Mucosa of descending colon (tissue), 3 donors: ENCODE measurements around the gene TNRC6A. TPM values are rescaled to one million over a fixed set of nuclear protein-coding genes. Genes with fewer than 3 reads are reported as not detected.

Experiments
- ATAC-seq: fragments of 200-7000 bp; cut with Tn5 transposase; one replicate; pipeline ENCODE4 v1.9.1; 2020; ENCODE audit warnings: mild to moderate bottlenecking, moderate library complexity
- DNase-seq, 3 donors: peaks; one replicate each; pipeline ENCODE4 v3.0.0-alpha.2; 2020
- H3K36me3 ChIP-seq: fragments of 200-600 bp; one replicate; pipeline ENCODE4 v1.8.0; 2021; ENCODE audit warnings: low read depth, mild to moderate bottlenecking
- H3K4me1 ChIP-seq: fragments of 200-600 bp; one replicate; pipeline ENCODE4 v1.8.0; 2021; ENCODE audit warnings: low read depth, mild to moderate bottlenecking
- H3K4me3 ChIP-seq: fragments of 200-600 bp; one replicate; pipeline ENCODE4 v1.8.0; 2021; ENCODE audit warnings: mild to moderate bottlenecking
- H3K9me3 ChIP-seq: fragments of 200-600 bp; one replicate; pipeline ENCODE4 v1.8.0; 2021; ENCODE audit warnings: mild to moderate bottlenecking
- intact Hi-C, 2 donors: fragments of 100-400 bp; cut with DNase I in 1 of 2; cut with micrococcal nuclease in 1 of 2; formaldehyde crosslinking; loops; one replicate each; pipeline versions ENCODE4 v1.11.0 to v1.11.1; 2022; cut with DNase I, micrococcal nuclease
- long read RNA-seq, 2 donors: library from polyadenylated mRNA; unstranded; transcript quantifications; one replicate each; pipeline ENCODE4 v2.0.0, GENCODE V29; 2019 to 2021
- total RNA-seq, 3 donors: library from RNA; stranded (reverse); fragmentation: NEBNext Ultra II Directional in 2 of 3; extraction: Animal tissue kit (Norgen Biotek cat#: 25700) in 2 of 3; gene quantifications; one replicate each; pipeline versions ENCODE4 v1.2.1 to v1.2.4, GENCODE V29; 2021 to 2023
- TF ChIP-seq, protein P1 (sequence below): fragments of 200-600 bp; IDR thresholded peaks from one replicate; pipeline ENCODE4 v1.8.0; 2022; ENCODE audit warnings: antibody characterized with exemption, mild to moderate bottlenecking
- donor health status: DM: no; HTN: no; CAD: no; lungs with moderate emphysema.
- donor health status: DM: no; HTN: no; CAD: no.
- donor health status: DM: no; HTN: yes; CAD: no.

TNRC6A gene
- 10 to 100 TPM; 40.5 to 83.7 (median 47.8) TPM for total RNA-seq
- long read RNA-seq, donor 1, partial matches to known transcripts = 16 of 33 reads
- long read RNA-seq, donor 1, other reads (novel, unspliced or antisense) = 17 of 33 reads
- long read RNA-seq, donor 2, partial matches to known transcripts = 1 of 1 reads
- long read RNA-seq, donor 2, other reads (novel, unspliced or antisense) = 0 of 1 reads

- peak; percentile 88 to 93 (median 92) for DNase-seq
- intact Hi-C loops = no loop called here
Observed at GRCh38 chr16:24729243-24729950, at the start of gene TNRC6A. TSS of gene TNRC6A (plus strand) at chr16:24729651. CDS start at chr16:24729842, 191 bp downstream.

GRCh38 chr16:24681793-24682192, 47.7 kb upstream of the TNRC6A start:
- intact Hi-C loops = no loop called here
- Histone ChIP-seq H3K36me3 (no peaks in the 10 kb centered on the region), H3K4me1 (peaks cover 3% of the 10 kb centered on the region), H3K4me3 (no peak overlapping the region), H3K9me3 (no peaks in the 10 kb centered on the region)
- ATAC-seq = no peak
- no peak for DNase-seq
- TF ChIP-seq, protein P1, sequence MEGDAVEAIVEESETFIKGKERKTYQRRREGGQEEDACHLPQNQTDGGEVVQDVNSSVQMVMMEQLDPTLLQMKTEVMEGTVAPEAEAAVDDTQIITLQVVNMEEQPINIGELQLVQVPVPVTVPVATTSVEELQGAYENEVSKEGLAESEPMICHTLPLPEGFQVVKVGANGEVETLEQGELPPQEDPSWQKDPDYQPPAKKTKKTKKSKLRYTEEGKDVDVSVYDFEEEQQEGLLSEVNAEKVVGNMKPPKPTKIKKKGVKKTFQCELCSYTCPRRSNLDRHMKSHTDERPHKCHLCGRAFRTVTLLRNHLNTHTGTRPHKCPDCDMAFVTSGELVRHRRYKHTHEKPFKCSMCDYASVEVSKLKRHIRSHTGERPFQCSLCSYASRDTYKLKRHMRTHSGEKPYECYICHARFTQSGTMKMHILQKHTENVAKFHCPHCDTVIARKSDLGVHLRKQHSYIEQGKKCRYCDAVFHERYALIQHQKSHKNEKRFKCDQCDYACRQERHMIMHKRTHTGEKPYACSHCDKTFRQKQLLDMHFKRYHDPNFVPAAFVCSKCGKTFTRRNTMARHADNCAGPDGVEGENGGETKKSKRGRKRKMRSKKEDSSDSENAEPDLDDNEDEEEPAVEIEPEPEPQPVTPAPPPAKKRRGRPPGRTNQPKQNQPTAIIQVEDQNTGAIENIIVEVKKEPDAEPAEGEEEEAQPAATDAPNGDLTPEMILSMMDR = no peak

More at GRCh38 chr16:24729243-24729950, at the start of gene TNRC6A:
- Histone ChIP-seq H3K9me3 (no peaks in the 10 kb centered on the region), H3K4me3 (peak within 1 kb of the TSS; percentile 82), H3K36me3 (no peaks in the 10 kb centered on the region), H3K4me1 (peaks cover 12% of the 10 kb centered on the region)
- ATAC-seq = peak; percentile 98
- TF ChIP-seq, protein P1 = no peak

GRCh38 chr16:24683250-24683649, 46.2 kb upstream of the TNRC6A start:
- TF ChIP-seq, protein P1 = no peak
- Histone ChIP-seq H3K4me3 (no peak overlapping the region), H3K4me1 (peaks cover 3% of the 10 kb centered on the region), H3K9me3 (no peaks in the 10 kb centered on the region), H3K36me3 (no peaks in the 10 kb centered on the region)
- intact Hi-C loops = no loop called here
- ATAC-seq (no peak), DNase-seq (no peak)

GRCh38 chr16:24683847-24684493, 45.5 kb upstream of the TNRC6A start:
- DNase-seq (no peak), ATAC-seq (no peak)
- Histone ChIP-seq H3K4me3 (no peak overlapping the region), H3K36me3 (no peaks in the 10 kb centered on the region), H3K9me3 (no peaks in the 10 kb centered on the region), H3K4me1 (peaks cover 3% of the 10 kb centered on the region)
- intact Hi-C loops = no loop called here
- TF ChIP-seq, protein P1 = no peak

GRCh38 chr16:24685539-24686432, 43.7 kb upstream of the TNRC6A start:
- DNase-seq = peak; percentile 25 to 53 (median 40)
- peak; percentile 38 for ATAC-seq
- intact Hi-C loops = no loop called here

More at GRCh38 chr16:24685539-24686432, 43.7 kb upstream of the TNRC6A start:
- peaks cover 3% of the 10 kb centered on the region for H3K4me1 ChIP-seq
- H3K9me3 ChIP-seq = no peaks in the 10 kb centered on the region
- TF ChIP-seq, protein P1 = no peak
- no peaks in the 10 kb centered on the region for H3K36me3 ChIP-seq
- no peak overlapping the region for H3K4me3 ChIP-seq
